ENCODE data around the gene TUBGCP2. TPM values are rescaled to one million over a fixed set of nuclear protein-coding genes. Genes with fewer than 3 reads are reported as not detected.

TUBGCP2 gene
- polyA plus RNA-seq, 5 donors: 45.4 to 60.0 (median 54.9) TPM

- no peak for DNase-seq
These were observed 78.7 kb downstream of the TUBGCP2 start, which contains the start of gene UTF1 for GRCh38 chr10:133230044-133230361. Gene UTF1, plus strand, starts transcription at chr10:133230217. Its CDS starts 72 bp downstream, at chr10:133230289.

- no peak for DNase-seq
These were observed 79.2 kb downstream of the TUBGCP2 start for GRCh38 chr10:133229265-133230043.

Other genes starting within 250 kb of the TUBGCP2 start
- under 1 TPM in 4 of 5 donors, not detected in 1; 0.08 to 0.28 (median 0.10) TPM for gene ADGRA1, start 220.9 kb downstream of the TUBGCP2 start, polyA plus RNA-seq (ENCODE audit: insufficient read depth in 1 of 5, insufficient read length in 5 of 5, low replicate concordance in 1 of 5)
- 1 to 10 TPM; 2.5 to 4.9 (median 4.3) TPM for gene KNDC1, start 148.7 kb downstream of the TUBGCP2 start, polyA plus RNA-seq (ENCODE audit: insufficient read depth in 1 of 5, insufficient read length in 5 of 5, low replicate concordance in 1 of 5)
- under 1 TPM in 1 of 5 donors, not detected in 4; 0.09 TPM for gene UTF1, start 78.7 kb downstream of the TUBGCP2 start, polyA plus RNA-seq (ENCODE audit: insufficient read depth in 1 of 5, insufficient read length in 5 of 5, low replicate concordance in 1 of 5)
- under 1 TPM; 0.09 to 0.32 (median 0.21) TPM for gene VENTX, start 71.0 kb downstream of the TUBGCP2 start, polyA plus RNA-seq (ENCODE audit: insufficient read depth in 1 of 5, insufficient read length in 5 of 5, low replicate concordance in 1 of 5)
- 1 to 10 TPM; 2.0 to 4.4 (median 2.6) TPM for gene ADAM8, start 32.0 kb downstream of the TUBGCP2 start, polyA plus RNA-seq (ENCODE audit: insufficient read depth in 1 of 5, insufficient read length in 5 of 5, low replicate concordance in 1 of 5)
- gene ZNF511, start within 50 bp of the TUBGCP2 start, polyA plus RNA-seq (ENCODE audit: insufficient read depth in 1 of 5, insufficient read length in 5 of 5, low replicate concordance in 1 of 5): 10 to 100 TPM; 39.1 to 55.9 (median 41.4) TPM
- under 1 TPM in 3 of 5 donors, not detected in 2; 0.29 to 0.31 (median 0.31) TPM for gene CALY, start 28.0 kb upstream of the TUBGCP2 start, polyA plus RNA-seq (ENCODE audit: insufficient read depth in 1 of 5, insufficient read length in 5 of 5, low replicate concordance in 1 of 5)
- gene PRAP1, start 38.5 kb upstream of the TUBGCP2 start, polyA plus RNA-seq (ENCODE audit: insufficient read depth in 1 of 5, insufficient read length in 5 of 5, low replicate concordance in 1 of 5): under 1 TPM in 4 of 5 donors, not detected in 1; 0.29 to 0.74 (median 0.61) TPM
- 10 to 100 TPM in 2 of 5 donors, 1 to 10 TPM in 3; 6.7 to 13.9 (median 8.1) TPM for gene FUOM, start 49.1 kb upstream of the TUBGCP2 start, polyA plus RNA-seq (ENCODE audit: insufficient read depth in 1 of 5, insufficient read length in 5 of 5, low replicate concordance in 1 of 5)
- 10 to 100 TPM; 66.9 to 92.0 (median 73.4) TPM for gene ECHS1, start 64.5 kb upstream of the TUBGCP2 start, polyA plus RNA-seq (ENCODE audit: insufficient read depth in 1 of 5, insufficient read length in 5 of 5, low replicate concordance in 1 of 5)
- 1 to 10 TPM; 3.7 to 8.5 (median 5.7) TPM for gene PAOX, start 70.4 kb upstream of the TUBGCP2 start, polyA plus RNA-seq (ENCODE audit: insufficient read depth in 1 of 5, insufficient read length in 5 of 5, low replicate concordance in 1 of 5)
- gene MTG1, start 85.3 kb upstream of the TUBGCP2 start, polyA plus RNA-seq (ENCODE audit: insufficient read depth in 1 of 5, insufficient read length in 5 of 5, low replicate concordance in 1 of 5): 10 to 100 TPM; 51.1 to 71.4 (median 62.9) TPM
- gene SPRN, start 115.8 kb upstream of the TUBGCP2 start, polyA plus RNA-seq (ENCODE audit: insufficient read depth in 1 of 5, insufficient read length in 5 of 5, low replicate concordance in 1 of 5): 1 to 10 TPM; 2.6 to 6.6 (median 3.1) TPM
- gene SCART1, start 145.1 kb upstream of the TUBGCP2 start, polyA plus RNA-seq (ENCODE audit: insufficient read depth in 1 of 5, insufficient read length in 5 of 5, low replicate concordance in 1 of 5): 1 to 10 TPM; 1.3 to 3.5 (median 2.3) TPM
- gene CYP2E1, start 218.5 kb upstream of the TUBGCP2 start, polyA plus RNA-seq (ENCODE audit: insufficient read depth in 1 of 5, insufficient read length in 5 of 5, low replicate concordance in 1 of 5): 1 to 10 TPM; 1.3 to 2.2 (median 2.0) TPM